GM04504 (cell line): ENCODE measurements around the gene AFF4.

Experiments
- DNase-seq: peaks from one replicate; pipeline ENCODE4 v3.0.0-alpha.2; 2012; ENCODE audit warnings: low read depth

The AFF4 gene

DNA sequence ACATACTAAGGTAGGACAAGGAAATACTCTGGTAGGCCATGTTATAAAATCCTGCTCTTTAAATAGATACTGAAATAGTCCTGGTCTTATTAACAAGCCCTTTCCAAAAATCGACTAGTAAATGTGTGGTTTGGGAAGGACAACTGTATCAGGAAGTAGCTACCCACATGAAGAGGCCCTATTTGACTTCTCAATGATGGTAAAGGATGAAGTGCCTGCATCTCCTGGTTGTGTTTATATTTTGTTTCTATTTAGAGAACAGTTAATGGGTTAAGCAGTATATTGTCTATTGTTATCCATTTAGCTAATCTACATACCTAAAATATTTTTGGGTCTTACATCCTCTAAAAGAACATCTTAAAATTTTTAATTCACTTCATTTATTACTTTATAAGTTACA, 109.6 kb downstream of the AFF4 start:
- DNase-seq, result no peak

GRCh38 chr5:132853323-132853722, 110.1 kb downstream of the AFF4 start:
- DNase-seq, result no peak

DNA sequence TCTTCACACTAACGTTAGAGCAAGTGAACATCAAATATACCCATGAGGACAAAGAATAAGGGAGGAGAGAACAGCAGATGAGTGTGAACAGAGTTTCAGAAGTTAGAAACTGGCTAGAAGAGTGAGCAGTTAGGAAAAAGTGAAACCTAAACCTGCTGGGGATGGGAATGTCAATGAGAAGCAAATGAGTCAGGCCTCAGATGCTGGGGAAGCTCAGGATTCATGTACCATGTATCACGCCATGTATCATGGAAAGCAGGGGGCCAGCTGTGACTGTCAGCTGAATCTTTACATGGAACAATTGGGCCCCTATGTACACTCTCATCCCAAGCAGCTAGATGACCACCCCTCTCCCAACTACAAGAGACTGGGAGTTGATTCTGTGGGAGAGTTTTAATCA, 113.4 kb downstream of the AFF4 start:
- DNase-seq, result no peak

GRCh38 chr5:132849347-132849746, 114.1 kb downstream of the AFF4 start:
- DNase-seq, result no peak

GRCh38 chr5:132848270-132848669, 115.2 kb downstream of the AFF4 start:
- no peak for DNase-seq

DNA sequence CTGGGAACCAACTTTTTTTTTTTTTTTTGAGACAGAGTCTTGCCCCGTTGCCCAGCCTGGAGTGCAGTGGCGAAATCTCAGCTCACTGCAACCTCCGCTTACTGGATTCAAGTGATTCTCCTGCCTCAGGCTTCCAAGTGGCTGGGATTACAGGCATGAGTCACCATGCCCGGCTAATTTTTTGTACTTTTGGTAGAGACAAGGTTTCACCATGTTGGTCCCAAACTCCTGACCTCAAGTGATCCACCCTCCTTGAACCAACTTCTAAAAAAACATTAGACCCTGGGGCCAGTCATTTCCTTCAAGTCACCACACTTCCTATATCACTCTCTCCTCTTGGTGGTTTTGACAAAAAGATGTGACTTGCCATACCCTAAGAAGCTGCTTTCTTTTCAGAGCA, 122.1 kb downstream of the AFF4 start:
- no peak for DNase-seq

- DNase-seq, result no peak
Observed at GRCh38 chr5:132840896-132841295, 122.5 kb downstream of the AFF4 start.

GRCh38 chr5:132840313-132840712, 123.1 kb downstream of the AFF4 start:
- DNase-seq, result no peak

GRCh38 chr5:132839426-132840301, 123.8 kb downstream of the AFF4 start:
- DNase-seq, result no peak

- DNase-seq, result no peak
Observed at GRCh38 chr5:132838516-132839282, 124.7 kb downstream of the AFF4 start.

GRCh38 chr5:132837868-132838267, 125.6 kb downstream of the AFF4 start:
- DNase-seq, result no peak

- DNase-seq, result no peak
Observed at GRCh38 chr5:132836852-132837251, 126.6 kb downstream of the AFF4 start.

GRCh38 chr5:132834057-132834456, 129.4 kb downstream of the AFF4 start:
- no peak for DNase-seq

GRCh38 chr5:132832612-132833011, 130.8 kb downstream of the AFF4 start:
- no peak for DNase-seq

DNA sequence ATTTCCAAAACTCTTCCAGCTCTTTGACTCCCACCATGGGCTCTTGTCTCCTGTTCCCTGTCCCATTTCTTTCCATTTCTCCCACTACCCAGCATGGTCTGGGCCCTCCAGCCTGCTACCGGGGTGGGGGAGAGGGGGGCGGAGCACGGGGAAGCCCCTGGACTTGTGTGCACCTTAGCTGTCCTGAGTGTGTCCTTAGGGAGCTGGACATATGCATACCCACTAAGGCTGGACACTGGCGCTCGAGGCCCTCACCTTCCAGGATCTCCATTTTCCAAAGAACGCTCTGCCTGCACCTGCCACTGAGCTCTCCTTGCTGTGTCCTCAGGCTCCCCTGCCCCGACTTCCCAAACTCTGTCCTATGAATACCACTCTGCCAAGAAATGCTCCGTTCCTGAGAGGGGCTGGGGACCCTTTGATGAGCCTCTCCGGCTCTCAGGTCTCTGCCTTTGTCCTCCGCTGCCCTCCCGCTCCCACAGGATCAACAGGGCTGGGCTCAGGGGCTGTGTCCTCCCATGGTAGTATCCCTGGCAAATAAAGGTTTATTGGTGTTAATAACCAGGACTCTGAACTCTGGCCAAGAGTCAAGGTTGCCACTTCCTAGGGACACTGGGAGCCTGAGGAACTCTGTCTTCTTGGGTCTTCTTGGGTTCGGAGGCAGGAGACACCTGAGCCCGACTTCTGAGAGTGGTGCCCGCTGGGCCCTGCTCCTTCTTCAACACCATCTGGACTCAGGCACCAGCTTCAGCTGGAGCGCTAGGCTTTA, 132.2 kb downstream of the AFF4 start:
- no peak for DNase-seq

- no peak for DNase-seq
Observed at GRCh38 chr5:132830436-132831094, 132.9 kb downstream of the AFF4 start, which contains the start of gene SHROOM1. Gene SHROOM1 (minus strand): TSS chr5:132830647. CDS start chr5:132826140, 4,507 bp downstream.

GRCh38 chr5:132829742-132830435, 133.5 kb downstream of the AFF4 start:
- DNase-seq, result no peak

- no peak for DNase-seq
Observed at GRCh38 chr5:132828846-132829494, 134.5 kb downstream of the AFF4 start.

DNA sequence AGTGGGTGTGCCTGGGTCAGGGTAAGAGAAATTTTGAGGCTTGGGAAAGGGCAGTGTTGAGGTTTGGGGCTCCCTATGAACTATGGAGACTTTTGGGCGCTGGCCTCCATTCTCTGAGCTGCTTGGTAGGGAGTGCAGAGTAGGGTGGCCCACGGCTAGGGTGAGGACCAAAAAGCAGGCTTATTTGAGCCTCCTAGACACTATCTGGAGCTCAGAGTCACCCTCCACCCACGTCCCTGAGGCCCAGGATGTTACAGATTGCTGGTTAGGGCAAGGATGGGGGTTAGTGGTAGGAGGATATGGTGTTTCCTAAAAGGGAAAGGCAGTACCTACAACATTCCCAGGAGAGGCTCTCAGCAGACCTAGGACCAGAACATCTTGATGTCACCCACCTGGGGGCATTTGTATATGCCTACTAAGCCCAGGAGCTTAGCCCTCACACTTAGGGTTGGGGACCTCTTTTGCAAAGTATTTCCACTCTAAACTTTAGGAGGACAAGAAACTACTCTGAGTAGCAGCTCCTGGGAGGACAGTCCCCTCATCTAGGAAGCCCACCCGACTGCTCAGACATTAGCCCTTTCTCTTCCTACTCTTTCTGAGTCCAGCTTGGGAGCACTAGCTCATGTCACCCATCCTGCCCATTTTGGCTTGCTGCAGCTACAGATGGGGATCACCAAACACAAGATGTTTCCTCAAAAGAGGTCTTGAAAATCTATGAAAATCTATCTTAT, 135.3 kb downstream of the AFF4 start:
- DNase-seq, result no peak
